CD4-positive, alpha-beta T cell treated with Interleukin-2 at 100 ng/mL for 4 hours (primary cell): ENCODE data around the gene GALE.
"Not testable (repeated sequence)": the region's sequence is repeated elsewhere in the genome, so short reads cannot be mapped to it uniquely, and the experiment has no call there.

Source experiments
- DNase-seq: peaks from one replicate; pipeline ENCODE4 v3.0.0-alpha.2; 2020; ENCODE audit warnings: low spot score

The GALE gene

DNA sequence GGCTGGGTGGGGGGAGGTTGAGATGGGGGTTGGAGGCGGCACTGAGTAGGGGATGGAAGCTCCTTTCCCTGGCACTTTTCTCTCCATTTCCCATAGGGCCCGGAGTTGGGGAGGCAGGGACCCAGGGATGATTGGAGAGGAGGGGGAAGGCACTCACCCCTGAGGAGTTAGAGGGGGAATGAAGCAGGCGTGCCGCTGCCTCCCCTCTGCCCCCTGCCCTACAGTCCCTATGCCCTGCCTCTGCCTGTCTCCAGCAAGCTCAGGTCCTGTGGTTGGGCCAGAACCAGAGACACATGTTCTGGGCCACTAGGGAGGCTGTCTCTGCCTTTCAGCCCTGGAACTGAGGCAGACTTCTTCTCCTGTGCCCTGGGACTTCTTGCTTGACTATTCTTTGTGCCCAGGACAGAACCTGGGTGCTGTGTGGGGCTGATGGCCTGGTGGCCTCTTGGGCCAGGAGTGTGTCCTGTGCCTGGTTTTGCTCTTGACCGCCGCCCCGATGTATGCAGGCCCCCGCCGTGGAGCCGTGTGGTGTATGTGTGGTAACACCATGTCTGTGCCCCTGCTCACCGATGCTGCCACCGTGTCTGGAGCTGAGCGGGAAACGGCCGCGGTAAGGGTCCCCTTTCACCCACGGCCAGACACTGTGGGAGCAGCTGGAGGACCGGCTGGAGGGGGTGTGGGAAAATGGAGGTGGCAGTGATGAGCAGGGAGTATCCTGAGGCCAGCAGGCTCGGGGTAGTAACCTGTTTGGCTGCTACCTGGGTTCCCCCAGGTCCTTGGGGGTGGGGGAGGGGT lies 8.2 kb downstream of the GALE start:
- no peak for DNase-seq

DNA sequence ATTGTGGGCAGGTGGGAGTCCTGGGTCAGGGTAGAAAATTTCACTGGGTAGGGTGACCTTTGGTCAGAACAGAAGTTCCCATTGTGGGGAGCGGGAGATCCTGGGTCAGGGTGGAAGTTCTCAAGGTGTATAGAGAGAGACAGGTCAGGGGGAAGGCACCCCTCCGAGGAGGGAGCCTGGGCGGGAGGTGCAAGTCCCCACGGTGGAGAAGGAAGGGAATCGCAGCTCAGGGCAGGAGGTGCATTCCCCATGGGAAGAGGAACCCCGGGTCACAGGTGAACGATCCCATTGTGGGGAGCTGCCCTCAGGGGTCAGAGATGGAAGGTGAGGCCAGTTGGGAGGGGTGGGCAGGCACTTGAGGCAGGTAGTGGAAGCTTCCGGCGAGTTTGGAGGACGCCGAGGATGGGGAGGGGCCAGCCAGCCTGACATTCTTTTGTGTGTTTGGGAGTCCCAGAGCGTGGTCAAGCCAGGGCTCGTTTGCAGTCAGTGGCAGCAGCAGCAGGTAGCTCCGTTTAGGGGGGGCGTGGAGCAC lies 9.0 kb downstream of the GALE start:
- DNase-seq, result peak; percentile 22

DNA sequence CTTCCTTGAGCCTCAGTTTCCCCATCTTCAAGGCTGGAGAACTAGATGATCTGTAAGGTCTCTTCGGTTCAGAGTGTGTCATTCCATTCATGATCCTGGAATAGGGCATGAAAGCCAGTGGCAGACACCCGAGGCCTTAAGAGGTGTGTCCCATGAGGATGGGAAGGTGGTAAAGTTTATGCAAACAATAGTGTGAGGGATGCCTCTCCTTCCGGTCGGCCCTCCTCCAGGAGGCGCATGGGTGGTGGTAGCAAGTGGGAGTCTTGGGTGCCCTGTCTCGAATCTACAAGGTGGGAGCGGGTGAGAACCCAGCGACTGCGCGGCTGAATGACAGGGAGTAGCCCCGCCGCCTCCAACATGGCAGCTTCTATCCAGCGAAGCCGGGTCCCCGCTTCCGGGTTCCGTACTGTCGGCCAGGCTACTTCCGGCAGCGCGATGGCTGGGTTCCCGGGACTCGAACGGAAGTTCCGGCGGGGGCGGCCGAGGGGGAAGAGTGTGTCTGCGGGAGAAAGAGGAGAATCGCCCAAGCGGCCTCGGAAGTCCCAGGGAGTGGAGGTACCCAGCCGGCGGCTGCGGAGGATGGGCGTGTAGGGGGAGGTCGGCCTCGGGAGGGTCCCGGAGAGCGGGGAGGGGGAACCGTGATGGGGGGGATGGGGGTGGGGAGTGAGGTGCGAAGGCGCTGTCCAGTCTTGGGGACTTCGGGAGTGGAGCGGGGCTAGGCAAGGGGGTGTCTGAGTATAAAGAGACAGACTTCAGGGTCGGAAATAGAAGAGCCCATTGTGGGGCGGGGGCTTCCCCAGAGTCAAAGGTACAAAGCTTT lies 9.6 kb downstream of the GALE start, which contains the start of gene LYPLA2:
TSS of gene LYPLA2 (plus strand) at position 450 of the 820 bp plus-strand sequence. CDS start 1,538 bp downstream, outside the sequence.
- peak; percentile 86 for DNase-seq

DNA sequence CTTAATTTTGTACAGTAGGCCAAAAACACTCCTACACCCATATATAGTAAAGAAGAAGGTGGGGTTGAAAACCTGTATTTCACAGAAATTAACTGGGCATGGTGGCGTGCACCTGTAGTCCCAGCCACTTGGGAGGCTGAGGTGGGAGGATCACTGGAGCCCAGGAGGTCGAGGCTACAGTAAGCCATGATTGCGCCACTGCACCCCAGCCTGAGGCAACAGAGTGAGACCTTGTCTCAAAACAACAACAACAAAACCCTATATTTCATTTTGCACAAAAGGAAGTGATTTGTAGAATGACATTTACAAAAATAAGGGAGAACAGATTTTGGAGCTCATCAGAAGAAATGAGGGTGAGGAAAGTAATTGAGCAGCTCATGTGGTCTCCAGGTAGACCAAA lies 11.9 kb downstream of the GALE start:
- no peak for DNase-seq

DNA sequence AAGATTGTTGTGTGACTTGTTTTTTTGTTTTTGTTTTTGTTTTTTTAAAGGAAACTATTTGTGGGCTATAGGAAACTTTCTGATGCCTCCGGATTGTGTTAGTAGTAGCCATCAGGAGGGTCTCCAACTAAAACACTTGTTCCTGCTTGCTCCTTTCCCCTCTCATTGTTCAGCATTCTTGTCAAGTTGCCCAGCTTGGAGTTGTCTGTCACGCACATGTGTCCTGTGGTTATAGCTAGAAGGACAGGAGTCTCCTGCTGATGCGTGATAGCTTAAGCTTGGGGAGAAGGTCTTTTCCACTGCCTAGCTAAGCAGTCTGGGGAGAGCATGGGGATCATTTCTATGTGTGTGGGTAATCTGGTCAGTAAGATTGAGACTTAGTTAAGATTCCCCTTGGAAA lies 12.9 kb downstream of the GALE start:
- DNase-seq, result no peak

DNA sequence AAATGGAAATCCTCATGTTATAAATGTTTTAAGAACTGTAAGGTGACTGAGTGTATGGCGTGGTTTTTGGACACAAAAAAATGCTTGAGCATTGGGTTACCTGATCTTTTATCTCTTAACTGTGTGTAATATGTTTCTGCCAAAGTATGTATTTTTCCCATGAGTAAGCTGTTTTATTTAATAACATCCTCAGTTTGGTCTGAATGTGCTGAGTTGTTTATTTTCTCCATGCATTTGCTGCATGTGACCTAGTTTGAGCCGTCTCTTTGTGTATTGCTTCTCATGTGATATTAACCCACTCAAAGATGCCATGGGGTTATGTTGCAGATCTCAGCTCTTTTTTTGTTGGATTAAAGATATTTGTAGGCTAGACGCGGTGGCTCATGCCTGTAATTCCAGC lies 15.7 kb downstream of the GALE start:
- no peak for DNase-seq

DNA sequence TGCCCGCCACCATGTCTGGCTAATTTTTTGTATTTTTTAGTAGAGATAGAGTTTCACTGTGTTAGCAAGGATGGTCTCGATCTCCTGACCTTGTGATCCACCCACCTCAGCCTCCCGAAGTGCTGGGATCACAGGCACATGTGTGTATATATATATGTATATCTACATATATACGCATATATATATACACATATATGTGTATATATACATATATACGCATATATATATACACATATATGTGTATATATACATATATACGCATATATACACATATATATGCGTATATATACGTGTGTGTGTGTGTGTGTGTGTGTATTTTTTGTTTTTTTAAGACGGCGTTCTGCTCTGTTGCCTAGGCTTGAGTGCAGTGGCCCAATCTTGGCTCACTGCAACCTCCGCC lies 17.4 kb downstream of the GALE start:
- not testable (repeated sequence) for DNase-seq

DNA sequence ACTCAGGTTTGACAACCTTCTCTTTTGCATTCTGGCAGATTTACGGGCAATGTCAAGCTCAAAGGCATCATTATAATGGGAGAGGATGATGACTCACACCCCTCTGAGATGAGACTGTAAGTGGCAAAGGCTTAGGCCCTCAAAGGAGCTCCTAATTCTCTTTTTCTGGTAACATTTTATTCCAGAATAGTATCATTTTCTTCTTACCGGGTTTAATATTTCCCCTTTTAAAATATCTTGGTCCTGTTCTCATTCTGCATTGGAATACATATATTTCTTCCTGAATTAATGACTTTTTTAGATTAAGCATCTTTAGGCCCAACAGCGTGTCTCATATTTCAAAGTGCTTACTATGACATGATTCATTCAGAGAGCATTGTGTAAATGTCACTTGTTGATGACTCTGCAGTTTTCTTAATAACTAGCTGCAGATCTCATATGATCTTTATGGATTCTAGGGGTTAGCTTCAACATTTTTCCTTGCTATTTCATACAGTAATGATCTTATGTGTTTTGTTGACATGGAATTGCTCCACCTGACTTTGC lies 20.7 kb downstream of the GALE start:
- no peak for DNase-seq

DNA sequence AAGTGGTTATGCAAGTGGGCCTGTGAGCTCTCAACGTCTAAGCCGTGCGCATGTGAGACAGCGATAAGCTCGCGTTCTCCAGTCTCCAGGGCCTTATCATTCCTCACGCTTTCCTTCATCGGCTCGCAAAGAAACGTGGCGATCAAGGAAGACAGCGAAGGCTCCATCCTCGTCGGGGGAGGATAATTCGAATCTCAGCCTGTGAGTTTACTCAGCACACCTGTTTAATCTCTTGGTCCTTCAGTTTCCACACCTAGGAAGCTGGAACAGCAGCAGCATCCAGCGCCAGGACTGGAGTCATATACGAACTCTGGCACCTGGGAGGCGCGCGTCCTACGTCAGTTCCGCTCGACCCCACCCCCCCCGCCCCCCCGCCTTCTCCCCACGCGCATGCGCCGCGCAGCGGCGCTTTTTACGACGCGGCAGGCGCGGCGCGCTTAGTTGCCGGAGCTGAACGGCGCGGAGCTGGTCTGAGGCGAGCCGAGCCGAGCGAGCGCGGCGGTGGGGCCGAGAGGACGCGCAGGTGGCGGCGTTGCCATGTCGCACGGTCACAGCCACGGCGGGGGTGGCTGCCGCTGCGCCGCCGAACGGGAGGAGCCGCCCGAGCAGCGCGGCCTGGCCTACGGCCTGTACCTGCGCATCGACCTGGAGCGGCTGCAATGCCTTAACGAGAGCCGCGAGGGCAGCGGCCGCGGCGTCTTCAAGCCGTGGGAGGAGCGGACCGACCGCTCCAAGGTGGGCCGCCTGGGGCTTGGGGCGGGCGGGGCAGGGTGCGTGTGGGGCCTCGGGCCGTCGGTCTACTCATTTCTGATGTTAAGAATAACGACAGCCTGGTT lies 22.4 kb downstream of the GALE start, which contains the start of gene PITHD1:
TSS of gene PITHD1 (plus strand) at position 440 of the 836 bp plus-strand sequence. CDS start at position 538, 98 bp downstream.
- DNase-seq, result peak; percentile 79

DNA sequence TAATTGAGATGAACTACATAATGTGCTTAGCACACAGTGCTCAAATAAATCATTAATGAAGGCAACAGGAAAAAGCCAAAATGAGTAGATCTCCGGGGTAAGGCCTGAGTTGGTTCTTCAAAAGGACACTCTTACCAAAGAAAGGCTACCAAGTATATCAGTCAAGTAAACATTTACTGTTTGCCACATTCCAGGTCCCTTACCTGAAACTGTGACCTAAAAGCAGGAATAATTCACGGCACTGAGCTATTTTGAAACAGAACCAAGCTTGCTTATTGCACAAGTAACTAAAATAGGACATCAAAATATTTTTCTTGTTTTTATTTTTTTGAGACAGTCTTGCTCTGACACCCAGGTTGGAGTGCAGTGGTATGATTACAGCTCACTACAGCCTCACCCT lies 24.3 kb downstream of the GALE start:
- DNase-seq, result no peak

DNA sequence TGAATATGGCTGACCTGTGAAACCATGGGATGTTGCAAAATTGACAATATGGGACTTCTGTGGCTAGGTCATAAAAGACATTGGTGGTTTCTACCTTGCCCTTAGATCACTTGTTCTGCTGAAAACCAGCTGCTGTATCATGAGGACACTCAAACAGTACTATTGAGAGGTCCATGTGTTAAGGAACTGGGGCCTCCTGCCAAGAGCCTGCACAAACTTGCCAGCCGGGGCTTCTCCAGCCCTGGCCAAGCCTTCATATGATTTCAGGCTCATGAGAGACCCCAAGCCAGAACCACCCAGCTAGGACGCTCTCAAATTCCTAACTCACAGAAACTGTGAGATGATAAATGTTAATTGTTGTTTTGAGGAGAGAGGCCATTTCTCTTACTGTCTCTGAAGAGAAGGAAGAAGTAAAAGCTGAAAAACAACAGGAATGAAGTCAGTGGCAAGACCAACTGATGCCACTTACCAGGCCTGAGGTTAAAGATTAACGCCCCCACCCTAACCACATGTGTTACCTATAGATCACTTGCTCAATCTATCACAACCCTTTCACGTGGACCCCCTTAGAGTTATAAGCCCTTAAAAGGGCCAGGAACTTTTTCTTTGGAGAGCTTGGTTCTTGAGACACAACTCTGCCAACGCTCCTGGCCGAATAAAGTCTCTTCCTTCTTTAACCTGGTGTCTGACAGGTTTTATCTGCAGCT lies 26.2 kb downstream of the GALE start:
- no peak for DNase-seq

DNA sequence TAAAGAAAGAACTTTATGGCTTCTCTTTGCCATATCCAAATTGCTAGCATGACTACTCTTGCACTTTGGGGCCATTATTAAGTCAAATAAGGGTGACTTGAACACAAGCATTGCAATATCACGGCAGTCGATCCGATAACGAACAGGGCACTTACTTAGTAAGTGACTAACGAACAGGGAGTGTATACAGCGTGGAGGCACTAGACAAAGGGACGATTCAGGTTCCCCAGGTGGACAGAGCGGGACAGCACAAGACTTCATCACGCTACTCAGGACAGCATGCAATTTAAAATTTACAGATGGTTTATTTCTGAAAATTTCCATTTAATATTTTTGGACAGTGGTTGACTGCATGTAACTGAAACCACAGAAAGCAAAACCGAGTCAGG lies 27.7 kb downstream of the GALE start:
- no peak for DNase-seq

DNA sequence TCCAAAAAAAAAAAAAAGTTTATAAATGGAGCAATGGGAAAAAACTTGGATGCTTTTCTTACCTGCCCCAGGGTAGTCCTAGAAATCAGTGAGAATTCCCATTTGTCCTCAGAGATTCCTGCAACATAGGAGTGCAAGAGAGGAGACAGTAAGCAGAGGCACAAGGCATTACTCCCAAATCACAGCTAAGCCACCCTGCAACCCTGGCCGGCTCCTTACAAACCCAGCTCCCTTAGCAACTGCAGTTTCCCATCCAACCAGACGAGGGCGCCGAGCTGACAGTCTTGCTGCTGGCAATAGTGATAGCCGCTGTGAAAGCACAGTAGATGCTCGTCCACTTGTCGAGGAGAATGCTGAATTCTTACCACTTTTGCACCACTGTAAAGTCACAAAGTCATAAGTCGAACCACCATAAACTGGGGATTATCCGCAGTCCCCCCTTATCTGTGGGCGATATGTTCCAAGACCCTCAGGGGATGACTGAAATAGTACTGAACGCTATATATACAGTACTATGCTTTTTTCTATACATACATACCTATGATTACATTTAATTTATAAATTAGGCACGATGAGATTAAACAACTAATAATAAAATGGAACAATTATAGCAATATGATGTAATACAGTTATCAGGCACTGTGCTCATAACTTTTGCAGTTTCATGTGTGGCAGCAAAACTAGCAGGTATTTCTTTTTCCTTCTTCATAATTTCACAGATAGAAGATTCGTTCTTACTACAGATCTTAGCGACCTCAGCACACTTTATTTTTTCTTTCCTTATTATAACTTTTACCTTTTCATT lies 28.3 kb downstream of the GALE start:
- peak; percentile 88 for DNase-seq

DNA sequence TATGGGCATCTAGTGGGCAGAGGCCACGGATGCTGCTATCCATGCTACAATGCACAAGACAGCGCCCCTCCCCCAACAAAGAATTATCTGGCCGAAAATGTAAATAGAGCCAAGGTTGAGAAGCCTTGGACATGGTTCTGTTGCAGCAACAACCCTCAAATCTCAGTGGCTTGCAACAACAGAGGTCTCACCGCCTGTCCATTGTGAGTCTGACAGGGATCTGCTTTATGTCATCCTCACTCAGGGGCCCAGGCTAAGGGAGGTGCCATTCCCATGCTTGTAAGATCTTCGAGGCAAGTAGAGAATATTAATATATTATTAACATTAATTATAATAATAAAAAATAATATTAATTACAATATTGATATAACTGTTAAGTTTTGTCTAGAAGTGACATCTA lies 31.8 kb downstream of the GALE start:
- DNase-seq, result no peak

DNA sequence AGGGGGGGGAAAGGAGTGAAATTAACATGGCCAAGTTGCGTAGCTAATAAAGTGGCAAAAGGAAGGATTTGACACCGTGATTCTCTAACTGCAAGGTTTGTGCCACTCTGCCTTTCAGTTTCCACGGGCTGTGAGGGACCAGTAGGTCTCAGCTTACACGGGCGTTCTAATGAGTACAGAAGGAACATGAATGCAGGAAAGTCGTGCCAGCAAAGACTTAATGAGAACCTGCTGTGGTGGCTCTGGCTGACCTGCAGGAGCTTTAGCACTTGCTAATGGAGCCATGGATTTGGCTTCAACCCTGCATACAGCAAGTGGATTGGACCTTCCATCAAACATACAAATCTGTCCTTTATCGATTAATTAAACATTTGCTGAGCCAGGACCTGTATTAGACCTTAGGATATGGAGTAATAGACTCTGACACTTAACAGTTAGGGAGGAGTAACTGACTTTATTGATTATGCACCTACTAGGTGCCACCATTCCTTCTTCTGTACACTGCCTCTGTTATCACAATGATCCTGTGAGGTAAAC lies 37.4 kb downstream of the GALE start:
- DNase-seq, result no peak

DNA sequence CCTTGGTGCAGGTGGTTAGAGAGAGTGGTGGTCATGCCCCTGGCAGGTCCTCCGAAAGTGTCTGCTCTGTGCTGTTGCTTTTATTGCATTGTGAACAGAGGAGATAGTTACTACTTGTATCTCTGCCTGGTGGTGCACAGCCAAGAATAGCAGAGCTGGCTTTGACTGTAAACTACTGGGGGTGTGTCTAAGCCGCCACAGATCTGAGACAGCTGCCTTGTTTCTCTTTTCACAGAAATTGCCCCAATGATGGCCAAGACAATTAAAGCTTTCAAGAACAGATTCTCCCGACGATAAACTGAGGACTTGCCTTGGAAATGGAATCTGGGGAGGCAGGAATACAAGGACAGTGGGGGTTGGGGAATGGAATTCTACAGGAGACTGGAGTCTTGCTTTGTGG lies 41.3 kb downstream of the GALE start:
- DNase-seq, result no peak

DNA sequence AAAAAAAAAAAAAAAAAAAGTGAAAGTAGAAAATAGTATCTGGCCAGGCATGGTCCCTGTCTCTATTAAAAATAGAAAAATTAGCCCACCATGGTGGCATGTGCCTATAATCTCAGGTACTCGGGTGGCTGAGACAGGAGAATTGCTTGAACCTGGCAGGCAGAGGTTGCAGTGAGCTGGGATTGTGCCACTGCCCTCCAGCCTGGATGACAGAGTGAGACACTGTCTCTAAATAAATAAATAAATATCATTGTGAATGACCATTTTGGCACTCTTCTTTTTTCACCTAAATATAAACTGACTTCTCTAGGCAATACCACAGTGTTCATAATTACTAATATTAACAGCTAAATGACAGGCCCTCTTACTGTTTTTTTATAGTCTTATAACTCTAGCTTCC lies 42.7 kb downstream of the GALE start:
- DNase-seq, result no peak

DNA sequence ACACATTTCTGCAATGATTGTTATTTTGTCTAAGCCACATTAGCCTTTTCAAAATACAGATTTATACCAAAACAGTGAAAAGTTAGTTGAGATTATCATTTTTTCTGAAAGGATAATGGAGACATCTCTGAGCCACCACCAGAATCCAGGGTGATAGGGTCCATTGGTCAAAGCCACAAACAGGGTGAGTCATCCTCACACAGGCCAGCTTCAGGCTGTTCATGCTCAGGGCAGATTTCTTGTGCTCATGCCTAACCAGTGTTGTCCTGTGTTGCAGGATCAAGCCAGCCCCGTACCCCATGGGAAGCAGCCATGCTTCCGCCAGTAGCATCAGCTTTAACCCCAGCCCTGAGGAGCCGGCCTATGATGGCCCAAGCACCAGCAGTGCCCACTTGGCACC lies 43.9 kb downstream of the GALE start:
- no peak for DNase-seq

DNA sequence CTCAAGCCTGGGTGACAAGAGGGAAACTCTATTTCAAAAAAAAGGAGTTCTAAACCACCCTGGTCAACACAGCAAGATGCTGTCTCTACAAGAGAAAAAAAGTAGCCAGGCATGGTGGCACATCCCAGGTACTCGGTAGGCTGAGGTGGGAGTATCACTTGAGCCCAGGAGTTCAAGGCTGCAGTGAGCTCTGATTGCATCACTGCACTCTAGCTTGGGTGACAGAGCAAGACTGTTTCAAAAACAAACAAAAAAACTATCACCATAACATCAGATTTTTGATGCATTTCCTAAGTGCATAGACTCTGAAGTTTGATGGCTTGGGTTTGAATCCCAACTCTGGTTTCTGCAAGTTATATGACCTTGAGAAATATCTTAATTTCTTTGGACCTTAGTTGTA lies 47.6 kb downstream of the GALE start:
- DNase-seq, result no peak

DNA sequence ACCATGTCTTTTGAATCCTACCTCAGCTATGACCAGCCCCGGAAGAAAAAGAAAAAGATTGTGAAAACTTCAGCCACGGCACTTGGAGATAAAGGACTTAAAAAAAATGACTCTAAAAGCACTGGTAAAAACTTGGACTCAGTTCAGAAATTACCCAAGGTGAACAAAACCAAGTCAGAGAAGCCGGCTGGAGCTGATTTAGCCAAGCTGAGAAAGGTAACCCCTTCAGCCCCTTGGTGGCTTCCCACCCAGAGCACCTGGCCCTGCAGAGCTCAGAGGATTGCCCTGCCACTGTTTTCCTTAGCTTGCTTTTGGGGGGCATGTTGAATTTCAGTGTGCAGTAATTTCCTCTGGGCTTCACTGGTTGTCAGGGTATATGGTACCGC lies 48.7 kb downstream of the GALE start:
- DNase-seq, result no peak
